PFSK-1 (cell line): ENCODE data around the gene PGBD2.

Source experiments
- FOXP2 ChIP-seq: optimal IDR thresholded peaks from 2 replicates; pipeline ENCODE3; 2011; ENCODE audit warnings: borderline replicate concordance, control low read depth, inconsistent platforms; ENCODE audit not compliant: insufficient read depth; ENCODE audit errors: extremely low read length, extremely low read depth

Gene PGBD2

DNA sequence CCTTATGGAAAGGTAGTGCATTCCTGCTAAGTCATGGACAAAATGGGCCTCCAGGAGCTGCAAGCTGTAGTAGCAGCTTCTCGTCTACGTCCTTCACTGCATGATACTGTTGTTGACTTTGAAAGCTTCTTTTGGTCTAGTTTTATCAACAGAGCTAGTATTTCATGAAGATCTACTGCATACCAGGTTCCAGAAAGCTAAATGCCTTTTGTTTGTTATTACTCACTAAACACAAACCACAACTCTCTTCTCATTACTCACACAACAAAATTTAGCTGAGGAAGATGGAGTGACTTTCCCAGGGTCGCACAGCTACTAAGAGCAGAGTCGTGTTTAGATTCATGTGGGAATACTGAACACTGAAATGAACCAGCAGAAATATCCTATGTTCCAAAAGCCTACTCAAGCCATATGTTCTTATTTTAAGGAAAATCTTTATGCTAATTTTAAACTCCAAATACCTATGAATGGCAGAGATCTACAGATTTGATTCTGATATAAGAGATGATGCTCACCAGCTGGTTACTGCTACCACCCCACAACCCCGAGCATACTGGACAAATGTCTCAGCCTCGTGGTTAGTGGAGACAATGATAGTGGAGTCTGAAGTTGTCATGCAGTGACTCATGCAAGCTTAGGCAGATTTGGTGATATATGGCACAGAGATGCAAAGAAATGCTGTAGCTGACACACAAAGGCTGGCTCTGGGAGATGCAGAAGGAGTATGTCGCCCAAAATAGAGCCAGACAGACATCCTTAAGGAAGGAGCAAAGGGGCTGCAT, 20.6 kb downstream of the PGBD2 start:
- no peak for TF ChIP-seq FOXP2
